ENCODE measurements around the gene SERPINE2.
"Not testable (repeated sequence)": the region's sequence is repeated elsewhere in the genome, so short reads cannot be mapped to it uniquely, and the experiment has no call there.

The SERPINE2 gene

DNA sequence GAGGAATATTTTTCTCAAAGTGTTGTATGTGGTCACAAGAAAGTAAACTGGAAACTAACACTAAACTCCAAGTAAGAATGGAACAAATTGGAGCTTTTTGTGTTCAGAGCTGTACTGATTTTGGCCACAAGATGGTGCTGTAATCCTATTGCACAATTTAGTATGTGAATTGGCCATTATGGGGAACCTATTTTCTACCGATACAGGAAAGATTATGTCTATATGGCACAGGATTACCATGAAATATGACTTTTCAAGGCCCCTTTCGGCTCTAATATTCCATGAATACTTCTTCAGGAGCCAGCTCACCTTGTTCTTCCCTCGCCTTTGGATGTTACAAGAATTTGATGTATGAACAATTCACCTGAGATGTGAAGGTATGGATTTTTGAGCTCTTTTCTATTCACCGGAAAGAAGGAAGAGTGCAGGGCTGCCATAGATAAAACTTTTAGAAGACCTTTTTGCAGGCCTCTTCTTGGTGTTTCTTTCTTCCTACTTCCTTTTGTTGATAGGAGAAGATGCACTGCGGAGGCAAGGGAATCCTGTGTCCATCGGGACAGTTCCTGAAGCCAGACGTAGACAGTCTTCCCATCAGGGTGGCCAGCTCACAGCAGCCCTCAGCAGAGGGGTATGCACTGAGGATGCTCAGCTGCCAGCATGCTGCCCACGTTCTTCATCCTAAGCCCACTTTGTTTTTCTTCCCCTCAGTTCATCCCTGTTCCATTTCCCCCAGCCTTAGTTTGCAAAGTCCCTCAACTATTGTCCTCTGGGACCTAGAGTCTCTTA is 68.5 kb downstream of the SERPINE2 start:
- peak; percentile 66 to 70 for DNase-seq

DNA sequence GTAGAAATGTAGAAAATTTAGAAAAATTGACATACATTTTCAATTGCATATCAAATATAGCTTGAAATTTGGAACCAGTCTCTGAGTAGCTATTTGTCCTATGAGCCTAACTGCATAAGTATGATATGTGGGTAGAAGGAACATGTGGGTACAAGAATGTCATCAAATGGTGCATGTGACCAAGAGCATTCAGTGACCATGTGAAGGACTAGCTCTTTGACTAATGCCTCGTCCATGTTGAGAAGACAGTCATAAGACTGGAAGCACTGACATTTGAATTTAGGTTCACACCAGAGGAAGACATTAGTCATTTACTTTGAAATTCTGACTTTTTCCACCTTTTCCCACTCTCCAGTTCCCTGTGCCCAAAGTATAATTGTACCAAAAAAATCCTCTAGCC is 69.2 kb downstream of the SERPINE2 start:
- no peak for DNase-seq

DNA sequence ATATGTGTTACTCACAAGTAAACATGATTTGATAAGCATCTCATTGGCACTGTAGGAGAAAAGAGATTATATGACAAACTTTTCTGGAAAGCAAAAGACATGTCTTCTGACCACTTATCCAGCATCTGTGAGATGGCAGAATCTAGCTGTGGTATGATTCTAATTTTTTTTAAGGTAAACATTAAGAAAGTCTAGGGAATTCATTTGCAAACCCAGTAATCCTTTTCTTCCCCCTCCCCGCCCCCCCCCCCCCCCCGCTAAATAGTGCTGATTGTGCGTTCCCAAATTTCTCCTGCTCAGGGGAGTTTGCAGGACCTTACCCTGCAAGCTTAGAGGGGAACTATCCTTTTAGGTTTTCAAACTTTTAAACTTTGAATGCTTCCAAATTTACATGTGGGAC is 69.8 kb downstream of the SERPINE2 start:
- no peak for DNase-seq

DNA sequence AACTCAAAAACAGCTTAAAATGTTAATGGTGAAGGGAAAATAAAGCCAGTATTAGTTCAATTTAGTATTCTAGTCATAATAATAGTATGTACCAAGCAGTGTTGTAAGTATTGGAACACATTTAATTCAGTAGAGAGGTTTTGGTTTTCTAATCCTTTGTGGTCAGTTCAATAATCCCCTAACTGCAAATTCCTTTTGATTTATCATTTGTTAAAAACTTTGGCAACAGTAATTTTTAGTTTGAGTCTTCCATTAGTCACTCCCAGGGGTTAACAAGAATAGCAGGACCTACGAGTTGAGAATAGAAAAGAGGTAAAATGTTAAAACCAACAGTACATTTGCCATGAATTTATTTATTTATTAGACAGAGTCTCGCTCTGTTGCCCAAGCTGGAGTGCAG is 71.1 kb downstream of the SERPINE2 start:
- DNase-seq = no peak

DNA sequence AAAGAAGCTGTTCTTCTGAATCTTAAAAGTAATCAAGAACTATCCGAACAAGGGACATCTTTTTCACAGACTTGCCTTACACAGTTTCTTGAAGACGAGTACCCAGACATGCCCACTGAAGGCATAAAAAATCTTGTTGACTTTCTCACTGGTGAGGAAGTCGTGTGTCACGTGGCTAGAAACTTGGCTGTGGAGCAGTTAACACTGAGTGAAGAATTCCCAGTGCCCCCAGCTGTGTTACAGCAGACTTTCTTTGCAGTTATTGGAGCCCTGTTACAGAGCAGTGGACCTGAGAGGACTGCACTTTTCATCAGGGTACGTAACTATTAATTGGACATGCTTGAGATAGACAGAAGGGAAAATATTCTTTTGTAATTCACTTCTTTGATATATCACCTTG is 79.4 kb downstream of the SERPINE2 start:
- DNase-seq = no peak

DNA sequence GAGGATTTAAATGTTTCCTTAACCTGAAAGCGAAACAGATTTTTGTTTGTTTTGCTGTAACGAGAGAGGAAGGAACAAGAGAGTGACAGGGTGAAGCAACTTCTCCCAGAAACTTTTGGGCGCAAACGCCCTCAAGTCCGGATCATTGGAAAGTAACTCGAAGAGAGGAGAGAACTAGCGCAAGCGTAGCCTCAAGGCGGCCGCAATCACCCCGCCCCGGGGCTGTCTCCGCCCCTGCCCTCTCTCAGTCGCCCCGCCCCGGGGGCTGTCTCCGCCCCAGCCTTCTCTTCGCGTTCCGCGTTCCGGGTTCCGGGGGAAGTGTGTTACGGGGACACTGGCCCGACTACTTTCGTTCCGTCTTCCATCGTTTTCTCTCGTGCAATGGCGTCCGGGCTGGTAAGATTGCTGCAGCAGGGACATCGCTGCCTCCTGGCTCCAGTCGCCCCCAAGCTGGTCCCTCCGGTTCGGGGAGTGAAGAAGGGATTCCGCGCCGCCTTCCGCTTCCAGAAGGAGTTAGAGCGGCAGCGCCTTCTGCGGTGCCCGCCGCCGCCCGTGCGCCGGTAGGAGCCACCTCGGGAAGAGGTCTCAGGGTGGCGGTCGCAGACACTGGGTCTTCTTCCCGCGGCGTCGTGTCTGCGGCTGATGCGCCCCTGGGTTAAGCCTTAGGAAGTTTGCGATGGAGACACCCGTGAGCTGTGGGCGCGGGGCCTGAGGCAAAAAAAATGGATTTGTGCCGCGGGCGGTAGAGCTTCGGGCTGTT is 81.8 kb downstream of the SERPINE2 start, which contains the start of gene MRPL44:
Gene MRPL44 (plus strand): TSS at position 372 of the 760 bp plus-strand sequence. CDS start 10 bp downstream, at position 382.
- DNase-seq = peak; percentile 98

DNA sequence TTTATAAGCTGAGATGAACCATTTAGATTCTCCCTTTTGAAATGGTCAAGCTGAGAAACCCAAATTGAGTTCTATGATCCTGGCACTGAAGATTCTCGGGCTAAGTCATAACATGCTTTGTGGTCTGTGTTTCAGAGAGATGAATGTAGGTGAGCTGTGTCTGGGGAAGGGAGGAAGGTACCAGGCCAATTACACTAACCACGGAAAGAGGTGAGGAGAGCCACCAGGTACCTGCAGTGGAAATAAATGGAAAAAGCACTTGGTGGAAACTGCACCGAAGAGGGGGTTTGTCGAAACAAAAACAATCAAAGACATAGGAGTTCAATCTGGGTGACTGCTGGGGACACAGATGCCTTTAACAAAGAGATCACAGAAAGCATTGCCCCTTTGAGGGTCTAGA is 82.8 kb downstream of the SERPINE2 start:
- no peak for DNase-seq

DNA sequence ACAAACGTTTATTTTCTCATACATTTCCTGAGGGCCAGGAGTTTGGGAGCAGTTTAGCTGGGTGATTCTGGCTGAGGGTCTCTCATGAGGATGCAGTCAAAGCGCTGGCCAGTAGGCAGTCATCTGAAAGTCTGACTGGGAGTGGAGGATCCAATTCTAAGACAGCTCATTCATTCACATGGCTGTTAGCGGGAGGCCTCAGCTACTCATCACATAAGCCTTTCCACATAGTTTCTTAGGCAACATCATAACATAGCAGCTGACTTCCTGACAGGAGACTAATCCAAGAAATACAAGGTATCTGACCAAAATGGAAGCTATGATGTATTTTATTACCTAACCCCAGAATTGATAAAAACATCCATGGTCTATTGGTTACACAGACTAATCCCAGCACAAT is 84.7 kb downstream of the SERPINE2 start:
- no peak for DNase-seq

DNA sequence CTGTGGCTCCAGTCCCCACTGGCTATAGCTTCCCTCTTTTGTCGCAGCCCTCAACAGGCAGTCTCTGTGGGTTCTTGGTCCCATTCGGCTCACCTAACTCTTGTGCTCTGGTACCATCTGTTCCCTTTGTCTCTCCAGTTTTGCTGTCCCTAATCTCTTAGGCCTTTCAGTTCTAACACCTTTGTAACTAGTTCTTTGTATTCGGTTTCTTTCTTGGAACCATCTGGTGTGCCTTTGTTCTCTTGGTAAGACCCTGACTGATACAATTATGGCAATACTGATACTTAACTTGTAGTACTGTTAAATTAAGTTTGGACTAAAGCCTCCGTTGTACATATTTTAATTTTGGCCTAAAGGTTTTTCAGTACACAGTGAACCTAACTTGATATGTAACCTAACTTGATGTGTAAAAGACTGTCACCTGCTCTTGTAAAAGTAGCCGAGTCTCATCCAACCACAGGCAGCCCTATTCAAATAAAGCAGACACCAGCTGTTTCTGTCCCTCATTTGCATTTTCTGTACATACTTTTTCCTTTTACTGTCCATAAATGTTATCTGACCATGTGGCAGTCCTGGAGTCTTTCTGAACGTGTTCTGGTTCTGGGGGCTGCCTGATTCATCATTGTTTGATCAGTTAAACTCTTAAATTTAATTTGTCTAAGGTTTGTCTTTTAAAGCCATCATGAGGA is 86.7 kb downstream of the SERPINE2 start:
- DNase-seq = no peak

DNA sequence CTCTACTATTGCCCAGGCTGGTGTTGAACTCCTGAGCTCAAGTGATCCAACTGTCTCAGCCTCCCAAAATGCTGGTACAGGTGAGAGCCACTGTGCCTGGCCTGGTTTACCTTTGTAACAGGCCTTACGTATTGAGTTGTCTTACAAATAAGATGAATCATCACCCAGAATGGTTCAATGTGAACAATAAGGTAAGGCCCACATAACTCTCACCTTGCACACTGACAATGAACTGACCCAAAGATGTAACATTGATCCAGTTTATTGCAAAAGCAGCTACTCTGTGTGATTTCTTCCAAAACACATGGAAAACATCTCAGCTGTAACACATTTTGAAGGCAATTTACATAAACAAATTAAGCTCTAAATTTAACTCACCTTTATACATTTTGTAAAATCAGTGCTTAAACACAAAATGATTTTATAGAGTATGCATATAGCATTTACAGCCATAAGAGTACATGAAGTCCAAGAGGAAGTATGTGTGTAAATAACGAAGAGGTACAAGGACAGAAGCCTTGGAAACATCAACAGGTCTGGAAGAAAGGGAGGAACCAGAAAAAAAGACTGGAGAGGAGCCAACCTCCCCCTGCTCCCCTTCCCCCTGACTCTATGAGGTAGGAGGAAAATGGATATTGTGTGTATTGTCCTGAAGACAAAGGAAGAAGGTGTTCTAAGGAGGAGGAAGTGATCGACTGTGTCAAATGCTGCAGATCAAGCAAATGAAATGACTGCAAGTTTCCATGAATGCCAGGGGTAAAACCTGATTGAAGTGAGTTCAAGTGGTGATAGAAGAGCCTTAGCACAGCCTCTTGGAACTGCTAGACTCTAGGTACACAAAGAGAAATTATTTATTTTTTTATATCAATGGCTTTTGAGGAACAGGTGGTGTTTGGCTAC is 88.4 kb downstream of the SERPINE2 start:
- no peak for DNase-seq

DNA sequence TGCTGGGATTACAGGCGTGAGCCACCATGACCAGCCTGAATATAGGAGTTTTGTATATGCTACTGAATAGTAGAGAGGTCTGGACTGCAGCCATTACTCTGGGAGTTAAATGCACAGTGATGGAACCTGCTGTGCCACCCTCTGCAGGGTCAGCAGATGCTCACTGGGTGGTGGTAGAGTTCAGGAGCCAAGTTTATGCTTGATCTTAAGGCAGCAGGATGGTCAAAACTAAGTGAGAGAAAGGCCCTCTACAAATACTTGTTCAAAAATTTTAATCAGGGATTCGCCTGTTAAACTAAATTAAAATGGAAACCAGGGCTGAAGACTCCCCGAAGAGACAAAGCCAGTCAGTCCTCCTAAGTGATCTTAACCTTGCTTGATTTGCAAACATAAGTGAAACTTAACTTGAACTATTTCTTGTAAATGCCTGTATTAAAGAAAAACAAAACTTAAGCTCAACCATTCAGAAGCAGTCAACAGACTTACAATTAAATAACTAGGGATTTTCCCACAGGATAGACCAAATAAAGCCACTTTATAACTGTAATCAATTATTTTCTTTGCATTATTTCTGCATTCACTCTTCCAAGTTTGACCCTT is 89.7 kb downstream of the SERPINE2 start:
- no peak for DNase-seq

DNA sequence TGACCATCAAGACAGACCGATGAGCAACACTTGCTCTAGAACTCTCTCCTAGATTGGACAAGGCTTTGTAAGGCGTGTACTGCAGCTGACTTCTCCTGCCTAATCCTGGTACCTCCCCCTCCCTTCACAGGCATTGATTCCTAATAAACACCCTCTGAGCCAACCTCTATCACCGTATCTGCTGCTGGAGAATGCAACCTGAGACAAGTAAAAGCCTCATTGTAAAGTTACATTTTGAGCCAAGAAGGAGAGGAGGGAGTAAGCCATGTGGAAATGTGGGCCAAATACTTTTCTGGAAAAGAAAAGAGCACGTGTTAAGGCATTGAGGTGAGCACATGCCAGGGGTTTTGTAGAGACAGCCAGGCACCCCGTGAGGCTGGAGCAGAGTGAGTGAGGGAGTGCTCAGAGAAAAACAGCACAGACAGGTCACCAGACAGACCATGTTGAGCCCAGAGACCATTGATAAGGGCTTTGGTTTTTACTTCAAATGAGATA is 91.3 kb downstream of the SERPINE2 start:
- no peak for DNase-seq

DNA sequence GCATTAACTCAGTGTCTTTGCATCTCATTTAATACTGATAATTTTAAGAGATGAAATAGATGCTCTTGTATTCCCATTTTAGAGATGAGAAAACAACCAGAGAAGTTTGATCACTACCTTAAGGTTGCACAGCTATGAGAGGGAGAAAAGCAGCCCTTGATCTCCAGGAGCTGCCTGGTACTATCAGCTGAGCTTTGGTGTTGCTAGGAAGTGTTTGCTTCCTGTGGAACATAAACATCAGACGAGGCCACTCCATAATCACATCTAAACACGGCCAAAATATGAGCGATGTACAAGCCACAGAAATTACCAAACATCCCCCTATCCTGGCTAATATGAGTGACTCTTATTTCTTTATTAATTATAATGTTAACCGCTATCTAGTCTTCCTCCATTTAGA is 93.3 kb downstream of the SERPINE2 start:
- no peak for DNase-seq

DNA sequence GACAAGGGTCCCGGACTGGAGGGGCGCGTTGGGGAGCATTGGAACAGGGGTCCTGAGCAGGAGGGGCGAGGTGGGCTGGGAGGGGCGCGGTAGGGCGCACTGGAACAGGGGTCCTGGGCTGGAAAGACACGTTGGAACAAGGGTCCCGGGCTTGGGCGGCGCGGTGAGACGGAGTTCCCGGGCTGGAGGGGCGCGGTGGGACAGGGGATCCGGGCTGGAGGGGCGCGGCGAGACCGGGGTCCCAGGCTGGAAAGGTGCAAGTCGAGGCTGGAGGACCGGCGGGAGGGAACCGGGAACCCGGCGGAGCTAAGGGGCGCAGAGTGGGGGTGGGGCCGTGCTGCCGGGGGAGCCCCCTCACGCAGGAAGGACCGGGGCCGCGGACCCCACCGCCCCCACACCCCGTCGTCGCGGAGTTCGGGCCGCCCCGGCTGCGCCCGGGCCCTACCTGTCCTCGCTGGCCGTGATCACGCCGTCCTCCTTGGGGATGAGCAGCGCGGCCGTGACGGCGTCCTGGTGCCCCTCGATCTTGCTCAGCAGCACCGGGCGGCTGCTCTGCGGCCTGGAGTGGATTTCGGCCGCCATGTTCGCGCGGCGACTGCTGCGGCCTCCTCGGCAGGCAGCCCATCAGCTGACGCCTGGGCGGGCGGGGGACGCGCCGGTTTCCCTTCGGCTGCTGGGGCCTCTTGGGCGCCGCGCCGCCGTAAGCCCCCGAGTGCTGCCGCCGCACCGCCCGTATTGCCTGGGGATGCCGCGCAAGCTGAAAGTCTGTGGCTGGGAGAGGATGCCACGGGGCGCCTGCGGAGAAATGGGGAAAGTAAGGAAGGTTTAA is 94.2 kb downstream of the SERPINE2 start, which contains the start of gene WDFY1:
Gene WDFY1 (minus strand): TSS at position 633 of the 829 bp plus-strand sequence. CDS start 51 bp downstream, at position 582.
- DNase-seq = peak; percentile 69 to 70

DNA sequence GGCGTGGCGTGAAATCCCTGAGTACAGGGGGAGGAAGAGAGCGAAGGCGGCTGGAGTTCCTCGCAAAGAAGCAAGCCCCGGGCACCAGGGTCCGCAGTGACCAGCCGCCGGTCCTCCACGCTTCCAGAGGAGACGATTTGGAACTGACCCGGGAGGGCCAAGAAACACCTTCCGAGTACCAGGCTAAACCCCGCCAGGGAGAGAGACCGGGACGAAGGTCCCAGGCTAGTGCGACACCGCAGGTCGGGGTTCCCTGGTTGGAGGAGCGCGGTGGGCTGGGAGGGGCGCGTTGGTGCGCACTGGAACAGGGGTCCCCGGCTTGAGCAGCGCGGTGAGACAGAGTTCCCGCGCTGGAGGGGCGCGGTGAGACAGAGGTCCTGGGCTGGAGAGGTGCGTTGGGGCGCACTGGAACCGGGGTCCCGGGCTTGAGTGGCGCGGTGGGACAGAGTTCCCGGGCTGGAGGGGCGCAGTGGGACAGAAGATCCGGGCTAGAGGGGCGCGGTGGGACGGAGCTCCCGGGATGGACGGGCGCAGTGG is 94.9 kb downstream of the SERPINE2 start:
- DNase-seq = no peak

DNA sequence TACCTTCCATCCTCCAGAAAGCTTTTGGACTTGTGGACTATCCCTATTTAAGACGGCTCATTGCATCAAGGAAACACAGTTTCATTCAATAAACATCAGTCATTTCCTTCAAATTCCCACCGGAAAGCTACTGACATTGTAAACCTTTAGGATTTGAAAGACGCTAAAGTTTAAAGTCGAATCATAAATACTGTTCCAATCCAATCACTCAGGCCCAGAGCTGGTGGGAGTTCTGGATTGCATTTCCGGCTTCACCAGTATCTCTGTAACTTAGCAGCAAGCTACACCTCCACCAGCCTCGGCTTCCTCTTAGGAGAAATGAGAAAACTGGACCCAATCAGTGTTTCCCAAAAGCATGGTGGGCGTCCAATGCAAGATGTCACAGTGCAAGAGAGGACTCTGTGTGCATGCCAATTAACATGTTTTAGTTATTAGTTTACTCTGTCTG is 95.5 kb downstream of the SERPINE2 start:
- DNase-seq = no peak

DNA sequence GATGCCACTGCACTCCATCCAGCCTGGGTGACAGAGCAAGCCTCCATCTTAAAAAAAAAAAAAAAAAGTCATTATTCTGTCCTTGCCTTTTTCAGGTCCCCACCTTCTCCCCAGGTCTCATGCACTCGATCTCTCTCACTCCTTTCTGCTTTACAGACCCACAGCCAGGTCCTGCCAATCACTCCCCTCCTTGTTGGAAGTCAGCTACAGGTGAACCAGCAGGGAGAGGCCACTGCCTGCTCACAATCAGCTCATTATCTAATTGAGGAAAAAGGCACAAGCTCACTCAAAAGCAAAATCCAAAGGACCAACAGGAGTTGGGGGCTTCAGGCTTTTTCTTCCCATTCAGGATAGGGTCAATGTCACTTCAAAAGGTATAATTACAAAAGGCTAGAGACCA is 96.0 kb downstream of the SERPINE2 start:
- DNase-seq = no peak

DNA sequence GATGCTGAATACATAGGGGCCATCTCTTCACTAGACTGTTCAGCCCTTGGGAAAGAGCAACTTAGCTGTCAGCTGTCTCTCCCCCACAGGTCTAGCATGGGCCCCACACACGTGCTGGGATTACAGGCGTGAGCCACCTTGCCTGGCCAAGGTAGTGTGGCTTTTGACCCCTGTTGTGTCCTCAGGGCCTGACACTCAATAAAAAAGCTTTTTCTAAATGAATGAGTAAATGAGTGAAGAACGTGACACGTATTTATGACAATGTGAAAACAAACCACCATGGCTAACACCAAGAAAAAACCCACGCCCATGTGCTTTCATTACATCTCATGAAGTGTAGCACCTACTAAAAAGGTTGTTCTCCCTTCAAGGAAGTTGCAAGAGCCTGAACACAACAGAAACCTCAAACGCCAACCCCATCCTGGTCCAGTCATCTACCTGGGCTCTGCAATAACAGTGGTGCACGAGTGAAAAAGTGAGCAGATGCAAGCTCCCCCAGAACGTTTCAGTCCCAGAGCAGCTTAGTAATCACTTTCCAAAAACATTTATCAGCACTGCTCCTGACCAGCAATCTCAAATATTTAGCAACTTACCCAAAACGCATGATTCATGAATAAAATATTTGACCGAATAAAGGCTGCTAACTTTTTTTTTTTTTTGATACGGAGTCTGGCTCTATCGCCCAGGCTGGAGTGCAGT is 97.4 kb downstream of the SERPINE2 start:
- peak; percentile 56 to 59 for DNase-seq

DNA sequence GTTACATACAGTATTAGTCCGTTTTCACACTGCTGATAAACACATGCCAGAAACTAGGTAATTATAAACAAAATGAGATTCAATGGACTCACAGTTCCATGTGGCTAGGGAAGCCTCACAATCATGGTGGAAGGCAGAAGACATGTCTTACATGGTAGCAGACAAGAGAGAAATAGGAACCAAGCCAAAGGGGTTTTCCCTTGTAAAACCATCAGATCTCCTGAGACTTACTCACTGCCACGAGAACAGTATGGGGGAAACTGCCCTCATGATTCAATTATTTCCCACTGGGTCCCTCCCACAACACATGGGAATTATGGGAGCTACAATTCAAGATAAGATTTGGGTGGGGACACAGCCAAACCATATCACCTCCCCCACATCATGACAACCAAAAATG is 99.6 kb downstream of the SERPINE2 start:
- DNase-seq = not testable (repeated sequence)

DNA sequence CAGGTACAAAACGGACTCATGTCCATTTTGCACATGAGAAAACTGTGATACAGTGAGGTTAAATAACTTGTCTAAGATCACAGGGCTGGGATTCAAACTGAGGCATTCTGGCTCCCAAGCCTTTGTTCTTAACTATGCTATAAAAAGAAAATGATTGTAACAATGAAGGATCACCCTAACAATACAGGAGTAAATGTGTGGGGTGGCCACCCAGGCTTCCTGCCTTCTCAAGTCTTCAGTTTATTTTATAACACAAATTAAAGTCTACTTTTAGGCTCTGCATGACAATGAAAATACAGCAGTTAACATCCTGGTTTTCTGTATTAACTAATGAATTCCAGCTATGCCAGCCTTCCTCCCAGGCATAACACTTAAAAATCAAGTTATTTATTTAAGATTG is 101.6 kb downstream of the SERPINE2 start:
- no peak for DNase-seq
